ENCODE results near the gene CHTF18. TPM values are rescaled to one million over a fixed set of nuclear protein-coding genes. Genes with fewer than 3 reads are reported as not detected.

CHTF18 gene
- total RNA-seq, 1 experiment from 2014 or later = 102 TPM

GRCh38 chr16:844638-845350 is 56.4 kb downstream of the CHTF18 start:
- BruUV-seq (replicated peaks) = no TSS peak
- peaks cover 3% of the 10 kb centered on the region for H3K27me3 Mint-ChIP-seq (ENCODE audit: insufficient read depth, unreplicated experiment)
- no peaks in the 10 kb centered on the region for H3K9me3 Mint-ChIP-seq (ENCODE audit: unreplicated experiment)
- H3K4me3 ChIP-seq (ENCODE audit: low read depth, low read length) = no peak overlapping the region
- no peaks in the 10 kb centered on the region for H3K4me1 Mint-ChIP-seq (ENCODE audit: low read depth, unreplicated experiment)
- no peak for DNase-seq
- H3K27ac Mint-ChIP-seq (ENCODE audit: unreplicated experiment) = no peak overlapping the region
- intact Hi-C loops (cut with micrococcal nuclease; ENCODE audit: unreplicated experiment) = no loop called here
- H3K4me3 Mint-ChIP-seq (ENCODE audit: unreplicated experiment) = no peak overlapping the region
- H3K4me1 ChIP-seq = no peaks in the 10 kb centered on the region
- TF ChIP-seq CTCF (IDR thresholded peaks at IDR 0.05; ENCODE audit: insufficient read depth in 1 of 2, low read depth in 1 of 2, low read length in 1 of 2, severe bottlenecking in 1 of 2, unreplicated experiment in 1 of 2) = no peak
- POLR2A ChIA-PET = no interaction called here
- CTCF ChIA-PET = no interaction called here
- no peaks in the 10 kb centered on the region for H3K36me3 Mint-ChIP-seq (ENCODE audit: insufficient read depth, unreplicated experiment)
- no peaks in the 10 kb centered on the region for H3K9me3 ChIP-seq
- H3K27me3 ChIP-seq (replicated peaks; ENCODE audit: control insufficient read depth, insufficient read depth, low read length) = no peaks in the 10 kb centered on the region
- H3K36me3 ChIP-seq (ENCODE audit: control insufficient read depth, insufficient read depth, low read length) = no peaks in the 10 kb centered on the region

- Histone ChIP-seq H3K4me3 (ENCODE audit: low read depth, low read length) (no peak overlapping the region), H3K9me3 (no peaks in the 10 kb centered on the region), H3K36me3 (ENCODE audit: control insufficient read depth, insufficient read depth, low read length) (no peaks in the 10 kb centered on the region), H3K27me3 (replicated peaks; ENCODE audit: control insufficient read depth, insufficient read depth, low read length) (no peaks in the 10 kb centered on the region), H3K4me1 (no peaks in the 10 kb centered on the region)
- Mint-ChIP-seq H3K27me3 (ENCODE audit: insufficient read depth, unreplicated experiment) (peaks cover 3% of the 10 kb centered on the region), H3K27ac (ENCODE audit: unreplicated experiment) (no peak overlapping the region), H3K36me3 (ENCODE audit: insufficient read depth, unreplicated experiment) (peaks cover 5% of the 10 kb centered on the region), H3K4me1 (ENCODE audit: low read depth, unreplicated experiment) (no peaks in the 10 kb centered on the region), H3K9me3 (ENCODE audit: unreplicated experiment) (no peaks in the 10 kb centered on the region), H3K4me3 (ENCODE audit: unreplicated experiment) (no peak overlapping the region)
- ChIA-PET CTCF (no interaction called here), POLR2A (no interaction called here)
- intact Hi-C loops (cut with micrococcal nuclease; ENCODE audit: unreplicated experiment) = no loop called here
- no peak for TF ChIP-seq CTCF (IDR thresholded peaks at IDR 0.05; ENCODE audit: insufficient read depth in 1 of 2, low read depth in 1 of 2, low read length in 1 of 2, severe bottlenecking in 1 of 2, unreplicated experiment in 1 of 2)
- DNase-seq = no peak
- no TSS peak for BruUV-seq (replicated peaks)
Measured at GRCh38 chr16:845351-845745, 56.9 kb downstream of the CHTF18 start.

- Mint-ChIP-seq H3K4me1 (ENCODE audit: low read depth, unreplicated experiment) (no peaks in the 10 kb centered on the region), H3K9me3 (ENCODE audit: unreplicated experiment) (no peaks in the 10 kb centered on the region), H3K27ac (ENCODE audit: unreplicated experiment) (no peak overlapping the region), H3K27me3 (ENCODE audit: insufficient read depth, unreplicated experiment) (peaks cover 3% of the 10 kb centered on the region), H3K36me3 (ENCODE audit: insufficient read depth, unreplicated experiment) (peaks cover 10% of the 10 kb centered on the region), H3K4me3 (ENCODE audit: unreplicated experiment) (no peak overlapping the region)
- H3K9me3 ChIP-seq = no peaks in the 10 kb centered on the region; the same call in 1 of the 2 replicates
- no peaks in the 10 kb centered on the region for H3K36me3 ChIP-seq (ENCODE audit: control insufficient read depth, insufficient read depth, low read length)
- no peaks in the 10 kb centered on the region for H3K4me1 ChIP-seq
- no peak overlapping the region for H3K4me3 ChIP-seq (ENCODE audit: low read depth, low read length)
- H3K27me3 ChIP-seq (replicated peaks; ENCODE audit: control insufficient read depth, insufficient read depth, low read length) = no peaks in the 10 kb centered on the region
- ChIA-PET POLR2A (no interaction called here), CTCF (no interaction called here)
- no peak for DNase-seq
- no peak for TF ChIP-seq CTCF (IDR thresholded peaks at IDR 0.05; ENCODE audit: insufficient read depth in 1 of 2, low read depth in 1 of 2, low read length in 1 of 2, severe bottlenecking in 1 of 2, unreplicated experiment in 1 of 2)
- intact Hi-C loops (cut with micrococcal nuclease; ENCODE audit: unreplicated experiment) = no loop called here
- no TSS peak for BruUV-seq (replicated peaks)
Measured at GRCh38 chr16:847151-847550, 58.7 kb downstream of the CHTF18 start.

Small RNA genes within 50 kb of the gene (microRNA-seq; reads per million reads assigned to microRNA genes)
- not detected for gene MIR662

Other genes starting within 250 kb of the CHTF18 start
- 0.14 TPM in 1 of 2 replicates, not detected in the other for gene PRR35, start 228.2 kb upstream of the CHTF18 start, total RNA-seq (2022)
- gene NHLRC4, start 221.6 kb upstream of the CHTF18 start, total RNA-seq (2022) = not detected in 2 replicates
- gene PIGQ, start 218.7 kb upstream of the CHTF18 start, total RNA-seq (2022) = 45.3 and 45.8 TPM in 2 replicates
- 18.7 and 19.1 TPM in 2 replicates for gene RAB40C, start 198.6 kb upstream of the CHTF18 start, total RNA-seq (2022)
- 0.39 and 0.54 TPM in 2 replicates for gene WFIKKN1, start 157.6 kb upstream of the CHTF18 start, total RNA-seq (2022)
- gene METTL26, start 152.3 kb upstream of the CHTF18 start, total RNA-seq (2022) = 67.1 and 67.4 TPM in 2 replicates
- 33.0 and 40.7 TPM in 2 replicates for gene MCRIP2, start 146.8 kb upstream of the CHTF18 start, total RNA-seq (2022)
- gene WDR90, start 139.3 kb upstream of the CHTF18 start, total RNA-seq (2022) = 57.8 and 60.9 TPM in 2 replicates
- gene RHOT2, start 120.5 kb upstream of the CHTF18 start, total RNA-seq (2022) = 96.7 and 106 TPM in 2 replicates
- 2.9 and 3.2 TPM in 2 replicates for gene RHBDL1, start 112.9 kb upstream of the CHTF18 start, total RNA-seq (2022)
- 77.8 and 86.6 TPM in 2 replicates for gene STUB1, start 108.2 kb upstream of the CHTF18 start, total RNA-seq (2022)
- 46.7 and 52.4 TPM in 2 replicates for gene JMJD8, start 104.3 kb upstream of the CHTF18 start, total RNA-seq (2022)
- 10.8 and 11.7 TPM in 2 replicates for gene WDR24, start 98.2 kb upstream of the CHTF18 start, total RNA-seq (2022)
- gene FBXL16, start 82.8 kb upstream of the CHTF18 start, total RNA-seq (2022) = 5.9 and 10.5 TPM in 2 replicates
- gene METRN, start 73.5 kb upstream of the CHTF18 start, total RNA-seq (2022) = 20.0 and 23.4 TPM in 2 replicates
- 39.7 and 42.6 TPM in 2 replicates for gene ANTKMT, start 67.5 kb upstream of the CHTF18 start, total RNA-seq (2022)
- gene CCDC78, start 62.2 kb upstream of the CHTF18 start, total RNA-seq (2022) = 3.5 and 4.6 TPM in 2 replicates
- gene HAGHL, start 61.5 kb upstream of the CHTF18 start, total RNA-seq (2022) = 6.8 and 9.7 TPM in 2 replicates
- 42.9 and 44.5 TPM in 2 replicates for gene CIAO3, start 47.6 kb upstream of the CHTF18 start, total RNA-seq (2022)
- 0.36 and 0.39 TPM in 2 replicates for gene MSLN, start 27.9 kb upstream of the CHTF18 start, total RNA-seq (2022)
- 42.2 and 44.0 TPM in 2 replicates for gene RPUSD1, start 239 bp upstream of the CHTF18 start, total RNA-seq (2022)
- not detected in 2 replicates for gene GNG13, start 12.1 kb downstream of the CHTF18 start, total RNA-seq (2022)
- 8.8 and 12.3 TPM in 2 replicates for gene LMF1, start 182.4 kb downstream of the CHTF18 start, total RNA-seq (2022)
- 0.86 and 1.2 TPM in 2 replicates for gene SOX8, start 193.2 kb downstream of the CHTF18 start, total RNA-seq (2022)